Raji (cell line): Measurements from ENCODE around the gene RPS6KA4.

Experiments used
- POLR2A ChIP-seq: IDR thresholded peaks from 2 replicates; pipeline ENCODE4 v1.6.1; 2011; ENCODE audit warnings: low read depth, low read length, control low read depth; ENCODE audit not compliant: insufficient read depth

Gene RPS6KA4

GRCh38 chr11:64384981-64385944, 26.3 kb downstream of the RPS6KA4 start:
- TF ChIP-seq POLR2A = no peak

- no peak for TF ChIP-seq POLR2A
Measured at GRCh38 chr11:64385945-64386704, 27.2 kb downstream of the RPS6KA4 start.

- no peak for TF ChIP-seq POLR2A
Measured at GRCh38 chr11:64387916-64388315, 29.0 kb downstream of the RPS6KA4 start.

- TF ChIP-seq POLR2A = no peak
Measured at GRCh38 chr11:64388894-64389293, 29.9 kb downstream of the RPS6KA4 start.

GRCh38 chr11:64389851-64390250, 30.9 kb downstream of the RPS6KA4 start:
- no peak for TF ChIP-seq POLR2A

- TF ChIP-seq POLR2A = no peak
Measured at GRCh38 chr11:64390558-64390957, 31.6 kb downstream of the RPS6KA4 start.

GRCh38 chr11:64391839-64392238, 32.9 kb downstream of the RPS6KA4 start:
- TF ChIP-seq POLR2A = no peak

GRCh38 chr11:64395545-64396078, 36.6 kb downstream of the RPS6KA4 start:
- TF ChIP-seq POLR2A = no peak

- TF ChIP-seq POLR2A = no peak
Measured at GRCh38 chr11:64396079-64396591, 37.2 kb downstream of the RPS6KA4 start.

- no peak for TF ChIP-seq POLR2A
Measured at GRCh38 chr11:64400102-64400501, 41.1 kb downstream of the RPS6KA4 start.

- TF ChIP-seq POLR2A = no peak
Measured at GRCh38 chr11:64400667-64401066, 41.7 kb downstream of the RPS6KA4 start.

- no peak for TF ChIP-seq POLR2A
Measured at GRCh38 chr11:64401775-64402174, 42.8 kb downstream of the RPS6KA4 start.

GRCh38 chr11:64403106-64403505, 44.1 kb downstream of the RPS6KA4 start:
- TF ChIP-seq POLR2A = no peak

GRCh38 chr11:64406221-64406946, 47.4 kb downstream of the RPS6KA4 start:
- no peak for TF ChIP-seq POLR2A

- no peak for TF ChIP-seq POLR2A
Measured at GRCh38 chr11:64407221-64407620, 48.3 kb downstream of the RPS6KA4 start.
